Measurements from ENCODE around the gene XPR1. TPM values are rescaled to one million over a fixed set of nuclear protein-coding genes. Genes with fewer than 3 reads are reported as not detected.

XPR1 gene
- total and polyA plus RNA-seq, 9 donors, result 5.7 to 34.1 (median 17.3) TPM

DNA sequence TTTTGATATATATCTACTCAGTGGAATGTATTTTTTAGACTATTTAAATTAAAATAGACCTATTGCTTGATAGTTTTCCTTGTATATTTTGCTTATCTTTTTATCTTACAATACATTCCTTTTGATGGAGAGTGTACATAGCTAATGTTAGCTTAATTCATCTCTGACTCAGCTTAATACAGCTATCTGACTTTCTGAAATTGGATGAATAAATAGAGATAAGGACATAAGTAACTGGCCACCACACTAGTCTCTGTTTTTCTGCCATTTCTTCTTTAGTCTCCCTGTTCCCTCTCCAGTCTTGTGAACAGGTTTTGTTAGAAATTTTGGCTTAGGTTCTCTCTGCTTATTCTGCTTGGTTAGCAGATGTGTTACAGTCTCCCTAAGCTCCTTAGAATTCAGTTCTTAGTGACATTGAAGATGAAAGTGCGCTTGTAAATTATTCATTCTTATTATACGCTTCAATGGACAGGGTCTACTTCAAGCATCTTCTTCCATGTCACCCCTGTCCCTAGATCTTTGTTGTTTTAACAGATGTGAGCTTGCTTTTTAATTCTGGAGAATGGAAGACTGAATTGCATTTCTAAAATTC, 59.6 kb downstream of the XPR1 start:
- no peaks in the 10 kb centered on the region for H3K9me3 ChIP-seq
- no peak for DNase-seq
- intact Hi-C loops (cut with DNase I), result no loop called here
- 62 to 69% (median 65%) methylated on average over 2 of the region's 2 CpGs for WGBS, 3 donors
- no peaks in the 10 kb centered on the region for H3K4me1 ChIP-seq (ENCODE audit: insufficient read depth)
- no peaks in the 10 kb centered on the region for H3K36me3 ChIP-seq
- H3K27me3 ChIP-seq, result no peaks in the 10 kb centered on the region
- TF ChIP-seq EP300 (IDR thresholded peaks at IDR 0.05) (no peak), POLR2A (IDR thresholded peaks at IDR 0.05) (no peak)
- TF ChIP-seq, protein P1, sequence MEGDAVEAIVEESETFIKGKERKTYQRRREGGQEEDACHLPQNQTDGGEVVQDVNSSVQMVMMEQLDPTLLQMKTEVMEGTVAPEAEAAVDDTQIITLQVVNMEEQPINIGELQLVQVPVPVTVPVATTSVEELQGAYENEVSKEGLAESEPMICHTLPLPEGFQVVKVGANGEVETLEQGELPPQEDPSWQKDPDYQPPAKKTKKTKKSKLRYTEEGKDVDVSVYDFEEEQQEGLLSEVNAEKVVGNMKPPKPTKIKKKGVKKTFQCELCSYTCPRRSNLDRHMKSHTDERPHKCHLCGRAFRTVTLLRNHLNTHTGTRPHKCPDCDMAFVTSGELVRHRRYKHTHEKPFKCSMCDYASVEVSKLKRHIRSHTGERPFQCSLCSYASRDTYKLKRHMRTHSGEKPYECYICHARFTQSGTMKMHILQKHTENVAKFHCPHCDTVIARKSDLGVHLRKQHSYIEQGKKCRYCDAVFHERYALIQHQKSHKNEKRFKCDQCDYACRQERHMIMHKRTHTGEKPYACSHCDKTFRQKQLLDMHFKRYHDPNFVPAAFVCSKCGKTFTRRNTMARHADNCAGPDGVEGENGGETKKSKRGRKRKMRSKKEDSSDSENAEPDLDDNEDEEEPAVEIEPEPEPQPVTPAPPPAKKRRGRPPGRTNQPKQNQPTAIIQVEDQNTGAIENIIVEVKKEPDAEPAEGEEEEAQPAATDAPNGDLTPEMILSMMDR (IDR thresholded peaks at IDR 0.05), result no peak
- H3K4me3 ChIP-seq, result no peak overlapping the region
- no peak overlapping the region for H3K27ac ChIP-seq

DNA sequence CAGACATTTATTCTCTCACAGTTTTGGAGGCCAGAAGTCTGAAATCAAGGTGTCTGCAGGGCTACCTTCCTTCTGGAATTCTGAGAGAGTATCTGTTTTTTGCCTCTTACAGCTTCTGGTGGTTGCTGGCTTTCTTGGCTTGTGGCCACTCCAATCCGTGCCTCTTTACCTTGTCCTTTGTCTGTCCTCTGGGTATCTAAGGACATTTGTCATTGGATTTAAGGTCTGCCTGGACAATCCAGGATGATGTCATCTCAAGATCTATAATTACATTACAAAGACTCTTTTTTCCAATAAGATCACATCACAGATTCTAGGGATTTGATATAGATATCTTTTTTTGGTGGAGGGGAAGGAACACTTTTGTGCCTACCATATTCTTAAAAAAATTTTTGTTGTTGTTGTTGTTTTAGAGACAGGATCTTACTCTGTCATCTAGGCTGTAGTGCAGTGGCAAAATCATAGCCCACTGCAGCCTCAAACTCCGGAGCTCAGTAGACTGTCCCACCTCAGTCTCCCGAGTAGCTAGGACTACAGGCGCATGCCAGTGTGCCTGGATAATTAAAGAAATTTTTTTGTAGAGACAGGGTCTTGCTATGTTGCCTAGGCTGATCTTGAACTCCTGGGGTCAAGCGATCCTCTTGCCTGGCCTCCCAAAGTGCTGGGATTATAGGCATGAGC, 61.9 kb downstream of the XPR1 start:
- intact Hi-C loops (cut with DNase I), result no loop called here
- Histone ChIP-seq H3K36me3 (no peaks in the 10 kb centered on the region), H3K4me3 (no peak overlapping the region), H3K27ac (no peak overlapping the region), H3K4me1 (ENCODE audit: insufficient read depth) (no peaks in the 10 kb centered on the region), H3K9me3 (no peaks in the 10 kb centered on the region), H3K27me3 (no peaks in the 10 kb centered on the region)
- no peak for DNase-seq
- WGBS, 3 donors, result 84 to 99% (median 93%) methylated on average over 5 of the region's 5 CpGs
- TF ChIP-seq POLR2A (IDR thresholded peaks at IDR 0.05) (no peak), EP300 (IDR thresholded peaks at IDR 0.05) (no peak)
- TF ChIP-seq, protein P1 (IDR thresholded peaks at IDR 0.05), result no peak

DNA sequence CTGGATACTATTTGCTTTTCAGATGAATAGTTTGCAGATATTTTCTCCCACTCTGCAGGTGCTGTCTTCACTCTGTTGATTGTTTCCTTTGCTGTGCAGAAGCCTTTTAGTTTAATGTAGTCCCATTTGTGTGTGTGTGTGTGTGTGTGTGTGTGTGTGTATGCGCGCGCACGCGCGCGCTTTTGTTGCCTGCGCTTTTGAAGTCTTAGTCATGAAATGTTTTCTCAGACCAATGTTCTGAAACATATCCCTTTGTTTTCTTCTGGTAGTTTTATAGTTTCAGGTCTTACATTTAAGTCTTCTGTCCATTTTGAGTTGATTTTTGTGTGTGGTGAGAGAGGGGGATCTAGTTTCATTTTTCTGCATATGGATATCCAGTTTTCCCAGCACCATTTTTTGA, 63.5 kb downstream of the XPR1 start:
- H3K4me1 ChIP-seq (ENCODE audit: insufficient read depth), result no peaks in the 10 kb centered on the region
- no peak overlapping the region for H3K27ac ChIP-seq
- no peaks in the 10 kb centered on the region for H3K9me3 ChIP-seq
- WGBS, 3 donors, result 89 to 96% (median 92%) methylated on average over 8 of the region's 8 CpGs
- H3K4me3 ChIP-seq, result no peak overlapping the region
- TF ChIP-seq, protein P1 (IDR thresholded peaks at IDR 0.05), result no peak
- TF ChIP-seq EP300 (IDR thresholded peaks at IDR 0.05) (no peak), POLR2A (IDR thresholded peaks at IDR 0.05) (no peak)
- no peak for DNase-seq
- H3K36me3 ChIP-seq, result no peaks in the 10 kb centered on the region
- intact Hi-C loops (cut with DNase I), result no loop called here
- H3K27me3 ChIP-seq, result no peaks in the 10 kb centered on the region

DNA sequence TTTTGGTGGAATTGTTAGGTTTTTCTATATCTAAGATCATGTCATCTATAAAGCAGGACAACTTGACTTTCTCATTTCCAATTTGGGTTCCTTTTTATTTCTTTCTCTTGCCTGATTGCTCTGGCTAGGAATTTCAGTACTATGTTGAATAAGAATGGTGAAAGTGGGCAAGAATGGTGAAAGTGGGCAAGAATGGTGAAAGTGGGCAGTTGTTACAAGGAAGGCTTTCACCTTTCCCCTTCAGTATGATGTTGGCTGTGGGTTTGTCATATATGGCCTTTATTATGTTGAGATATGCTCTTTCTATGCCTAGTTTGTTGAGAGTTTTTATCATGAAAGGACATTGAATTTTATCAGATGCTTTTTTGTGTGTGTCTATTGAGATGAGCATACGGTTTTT, 64.5 kb downstream of the XPR1 start:
- TF ChIP-seq, protein P1 (IDR thresholded peaks at IDR 0.05), result no peak
- TF ChIP-seq POLR2A (IDR thresholded peaks at IDR 0.05), result no peak
- TF ChIP-seq EP300 (IDR thresholded peaks at IDR 0.05), result no peak
- Histone ChIP-seq H3K27me3 (no peaks in the 10 kb centered on the region), H3K27ac (no peak overlapping the region), H3K4me3 (no peak overlapping the region), H3K9me3 (no peaks in the 10 kb centered on the region), H3K36me3 (no peaks in the 10 kb centered on the region), H3K4me1 (ENCODE audit: insufficient read depth) (no peaks in the 10 kb centered on the region)
- intact Hi-C loops (cut with DNase I), result no loop called here
- WGBS, 3 donors, result 92 to 100% (median 97%) methylated on average over 1 of the region's 1 CpG
- no peak for DNase-seq
